GM18951 (cell line): ENCODE results near the gene CD63.

Experiments
- POLR2A ChIP-seq: IDR thresholded peaks from 4 replicates; pipeline ENCODE4 v1.6.1; 2011; ENCODE audit warnings: mild to moderate bottlenecking; ENCODE audit not compliant: insufficient read length, insufficient read depth; ENCODE audit errors: extremely low read depth
- in situ Hi-C: fragments of 300-500 bp; cut with MboI; formaldehyde crosslinking; loops from one replicate; pipeline ENCODE4 v1.12.0; 2022; ENCODE audit warnings: low sequenced_read_pairs, mixed read lengths, inconsistent platforms; ENCODE audit not compliant: unreplicated experiment

The CD63 gene

DNA sequence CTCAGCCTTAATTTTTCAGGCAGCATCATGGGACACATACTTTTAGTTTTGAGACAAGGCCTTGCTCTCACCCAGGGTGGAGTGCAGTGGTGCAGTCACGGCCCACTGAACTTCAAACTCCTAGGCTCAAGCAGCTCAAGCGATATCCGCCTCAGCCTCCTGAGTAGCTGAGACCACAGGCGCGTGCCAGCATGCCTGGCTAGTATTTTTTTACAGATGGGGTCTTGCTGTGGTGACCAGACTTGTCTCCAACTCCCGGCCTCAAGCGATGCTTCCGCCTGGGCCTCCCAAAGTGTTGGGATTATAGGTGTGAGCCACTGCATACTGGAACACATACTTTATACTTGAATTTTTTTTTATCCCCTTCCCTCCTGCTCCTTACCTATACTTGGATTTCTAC is 5.9 kb downstream of the CD63 start:
- in situ Hi-C loops: no loop called here
- TF ChIP-seq POLR2A: no peak

DNA sequence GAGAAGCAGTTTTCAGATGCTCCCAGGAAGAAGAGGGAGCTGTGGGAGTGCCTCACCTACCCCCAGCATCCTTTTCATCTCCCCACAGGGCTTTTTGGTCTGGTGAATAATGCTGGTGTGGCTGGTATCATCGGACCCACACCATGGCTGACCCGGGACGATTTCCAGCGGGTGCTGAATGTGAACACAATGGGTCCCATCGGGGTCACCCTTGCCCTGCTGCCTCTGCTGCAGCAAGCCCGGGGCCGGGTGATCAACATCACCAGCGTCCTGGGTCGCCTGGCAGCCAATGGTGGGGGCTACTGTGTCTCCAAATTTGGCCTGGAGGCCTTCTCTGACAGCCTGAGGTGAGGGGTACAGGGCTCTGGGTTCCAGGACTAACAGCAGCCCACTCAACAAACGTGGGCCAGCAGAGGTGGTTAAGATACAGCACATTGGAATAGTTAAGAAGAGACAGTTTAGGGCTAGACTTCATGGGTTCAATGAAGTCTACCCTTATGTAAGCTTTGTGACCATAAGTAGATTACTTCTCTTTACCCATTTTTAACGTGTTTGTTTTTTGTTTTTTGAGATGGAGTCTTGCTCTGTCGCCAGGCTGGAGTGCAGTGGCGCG is 7.1 kb downstream of the CD63 start:
- in situ Hi-C loops: no loop called here
- TF ChIP-seq POLR2A: no peak

DNA sequence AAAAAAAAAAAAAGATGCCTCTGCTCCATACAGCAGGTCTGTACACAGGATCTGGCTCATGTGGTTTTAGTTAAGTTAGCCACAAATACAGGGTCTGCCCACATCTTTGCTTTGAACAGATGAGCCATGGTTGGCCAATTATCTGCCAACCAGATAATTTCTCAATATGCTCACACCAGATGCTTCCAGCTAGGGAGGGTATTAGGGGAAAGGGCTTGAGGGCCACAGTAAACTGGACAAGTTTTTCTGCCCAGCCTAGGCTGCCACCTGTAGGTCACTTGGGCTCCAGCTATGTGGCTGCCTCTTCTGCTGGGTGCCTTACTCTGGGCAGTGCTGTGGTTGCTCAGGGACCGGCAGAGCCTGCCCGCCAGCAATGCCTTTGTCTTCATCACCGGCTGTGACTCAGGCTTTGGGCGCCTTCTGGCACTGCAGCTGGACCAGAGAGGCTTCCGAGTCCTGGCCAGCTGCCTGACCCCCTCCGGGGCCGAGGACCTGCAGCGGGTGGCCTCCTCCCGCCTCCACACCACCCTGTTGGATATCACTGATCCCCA is 7.8 kb downstream of the CD63 start:
- TF ChIP-seq POLR2A: no peak
- in situ Hi-C loops: no loop called here

DNA sequence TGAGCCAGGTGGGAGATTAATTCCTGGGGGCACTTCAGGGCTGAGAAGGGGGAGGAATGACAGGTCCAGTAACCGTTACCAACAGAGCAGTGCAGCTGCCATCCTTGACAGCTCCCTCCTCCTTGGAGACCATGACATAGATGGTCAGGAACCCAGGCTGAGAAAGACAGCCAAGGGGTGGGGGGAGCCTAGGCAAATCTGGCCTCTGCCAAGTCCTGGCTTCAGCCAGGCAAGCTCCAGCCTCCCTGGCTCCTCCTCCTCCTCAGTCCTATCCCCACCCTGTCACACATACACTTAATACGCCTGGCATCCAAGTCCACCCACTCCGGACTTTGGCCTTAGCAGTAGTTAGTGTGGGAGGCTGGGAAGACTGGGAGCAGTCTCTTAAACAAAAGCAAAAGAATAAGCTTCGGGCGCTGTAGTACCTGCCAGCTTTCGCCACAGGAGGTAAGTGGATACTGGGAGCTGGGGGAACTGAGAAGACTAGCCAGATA is 8.7 kb downstream of the CD63 start, which contains the start of gene RDH5:
TSS of gene RDH5 (plus strand) at position 323 of the 494 bp plus-strand sequence. CDS start 792 bp downstream, outside the sequence.
- in situ Hi-C loops: no loop called here
- no peak for TF ChIP-seq POLR2A

DNA sequence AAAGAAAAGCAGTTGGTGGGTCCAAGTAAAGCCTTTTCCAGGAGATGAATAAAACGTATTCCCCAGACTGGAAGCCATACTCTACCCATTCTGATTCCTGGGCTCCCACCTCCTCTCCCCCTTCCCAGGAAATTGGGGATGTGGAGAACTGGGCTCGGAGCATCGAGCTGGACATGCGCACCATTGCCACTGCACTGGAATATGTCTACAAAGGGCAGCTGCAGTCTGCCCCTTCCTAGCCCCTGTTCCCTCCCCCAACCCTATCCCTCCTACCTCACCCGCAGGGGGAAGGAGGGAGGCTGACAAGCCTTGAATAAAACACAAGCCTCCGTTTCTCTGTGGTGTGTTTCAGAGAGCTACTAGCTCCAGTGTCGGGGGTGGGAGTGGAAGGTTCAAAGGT is 9.4 kb downstream of the CD63 start:
- TF ChIP-seq POLR2A: no peak
- in situ Hi-C loops: no loop called here

DNA sequence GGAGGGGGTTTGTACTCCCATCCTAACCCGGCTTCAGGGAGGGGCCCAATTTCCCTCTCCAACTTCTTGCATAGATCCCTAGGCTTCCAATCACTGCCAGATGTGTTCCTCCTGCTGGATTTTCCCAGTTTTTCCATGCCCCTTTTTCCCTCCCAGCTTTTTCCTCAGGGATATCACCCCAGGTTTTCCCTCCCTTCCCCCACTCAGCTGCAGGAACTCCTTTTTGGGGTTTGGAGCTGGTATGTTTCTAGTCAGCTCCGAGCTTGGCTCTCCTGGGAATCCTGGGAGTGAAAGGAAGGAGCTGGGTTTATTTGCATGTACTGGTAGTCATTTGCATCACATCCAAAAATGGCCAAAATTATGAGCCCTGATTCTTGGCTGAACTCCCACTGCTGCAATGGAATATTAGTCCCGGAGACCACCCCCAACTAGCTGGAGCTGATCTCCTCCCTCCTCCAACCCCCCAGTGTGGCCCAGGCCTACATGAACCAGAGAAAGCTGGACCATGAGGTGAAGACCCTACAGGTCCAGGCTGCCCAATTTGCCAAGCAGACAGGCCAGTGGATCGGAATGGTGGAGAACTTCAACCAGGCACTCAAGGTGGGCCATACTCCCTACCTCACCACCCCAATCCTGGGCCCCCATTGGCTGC is 10.1 kb downstream of the CD63 start:
- TF ChIP-seq POLR2A: no peak
- in situ Hi-C loops: no loop called here

DNA sequence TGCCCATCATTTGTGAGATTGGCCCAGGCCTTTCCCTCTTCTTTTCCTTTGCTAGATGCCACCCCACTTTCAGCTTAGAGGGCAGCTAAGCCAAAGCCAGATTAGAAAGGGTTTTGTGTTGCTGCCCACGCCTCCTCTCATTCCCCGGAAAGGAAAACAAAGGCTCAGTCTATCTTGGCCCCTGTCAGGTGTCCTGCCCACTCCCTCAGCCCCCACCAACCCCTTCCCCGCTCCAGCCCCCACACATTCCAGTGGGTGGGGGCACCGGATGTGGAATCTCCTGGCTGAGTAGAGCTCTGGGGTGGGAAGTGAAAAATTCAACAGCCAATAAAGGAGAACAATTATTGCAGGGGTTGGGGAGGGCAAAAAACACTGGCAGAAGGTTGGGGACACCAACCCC is 10.8 kb downstream of the CD63 start:
- TF ChIP-seq POLR2A: no peak
- in situ Hi-C loops: no loop called here

DNA sequence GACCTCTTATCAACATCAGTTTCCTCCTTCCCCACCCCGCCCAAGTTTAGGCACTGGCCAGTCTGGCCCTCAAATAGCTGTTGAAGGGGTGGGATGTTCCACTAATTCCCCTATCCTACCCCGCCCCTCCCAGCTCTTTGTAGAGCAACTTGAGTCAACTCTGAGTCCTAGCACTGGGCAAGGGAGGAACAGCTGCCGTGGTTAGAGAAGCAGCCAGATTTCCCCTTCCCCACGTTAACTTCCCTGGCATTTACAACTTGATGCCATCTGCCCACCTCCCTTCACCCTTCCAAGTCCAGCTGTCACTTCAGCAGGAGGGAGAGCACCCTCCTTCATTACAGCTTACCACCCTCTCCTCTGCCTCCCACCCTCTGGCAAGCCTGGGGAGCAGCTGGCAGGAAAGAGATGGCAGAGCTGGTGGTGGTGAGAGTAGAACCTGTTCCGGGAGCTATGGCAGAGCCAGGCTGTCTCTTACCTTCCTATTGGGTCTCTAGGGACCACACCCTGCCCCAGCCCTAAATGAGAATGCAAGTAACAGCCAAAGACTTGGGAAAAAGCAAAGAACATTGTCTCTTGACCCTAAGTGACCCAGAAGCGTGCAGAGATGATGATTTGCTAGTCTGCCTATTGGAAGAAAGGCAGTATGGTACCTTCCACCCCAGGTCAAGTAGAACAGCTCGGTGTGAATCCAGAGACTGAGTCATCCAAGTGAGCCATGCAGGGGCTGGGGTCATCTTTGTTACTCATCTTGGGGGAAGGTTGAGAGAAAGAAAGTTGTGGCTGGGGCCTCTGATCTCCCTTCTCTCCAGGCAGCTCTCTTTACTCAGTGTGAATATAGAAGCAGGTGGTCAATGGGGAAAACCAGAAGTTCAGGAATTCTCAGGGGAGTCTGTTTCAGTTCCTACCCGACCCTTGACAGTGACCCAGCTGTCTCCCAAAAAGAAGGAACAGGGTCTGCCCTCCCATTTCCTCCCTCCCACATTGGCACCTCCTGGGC is 11.5 kb downstream of the CD63 start:
- in situ Hi-C loops: no loop called here

DNA sequence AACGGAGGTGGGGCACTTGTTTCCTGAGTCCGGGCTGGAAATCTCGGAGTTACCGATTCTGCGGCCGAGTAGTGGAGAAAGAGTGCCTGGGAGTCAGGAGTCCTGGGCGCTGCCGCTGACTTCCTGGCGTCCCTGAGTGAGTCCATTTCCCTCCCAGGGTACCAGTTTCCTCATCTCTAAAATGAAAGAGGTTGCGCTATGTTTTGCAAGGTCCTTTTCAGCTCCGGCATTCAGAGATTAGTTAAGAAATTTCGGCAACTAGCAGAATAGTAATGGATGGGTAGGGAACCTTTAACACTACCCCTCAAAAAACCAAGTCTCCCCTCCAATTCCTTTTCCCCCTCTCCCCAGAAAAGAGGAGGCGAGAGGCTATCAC is 12.2 kb downstream of the CD63 start:
- in situ Hi-C loops: no loop called here
- no peak for TF ChIP-seq POLR2A

More for the DNA sequence above, 11.5 kb downstream of the CD63 start:
- TF ChIP-seq POLR2A: no peak

DNA sequence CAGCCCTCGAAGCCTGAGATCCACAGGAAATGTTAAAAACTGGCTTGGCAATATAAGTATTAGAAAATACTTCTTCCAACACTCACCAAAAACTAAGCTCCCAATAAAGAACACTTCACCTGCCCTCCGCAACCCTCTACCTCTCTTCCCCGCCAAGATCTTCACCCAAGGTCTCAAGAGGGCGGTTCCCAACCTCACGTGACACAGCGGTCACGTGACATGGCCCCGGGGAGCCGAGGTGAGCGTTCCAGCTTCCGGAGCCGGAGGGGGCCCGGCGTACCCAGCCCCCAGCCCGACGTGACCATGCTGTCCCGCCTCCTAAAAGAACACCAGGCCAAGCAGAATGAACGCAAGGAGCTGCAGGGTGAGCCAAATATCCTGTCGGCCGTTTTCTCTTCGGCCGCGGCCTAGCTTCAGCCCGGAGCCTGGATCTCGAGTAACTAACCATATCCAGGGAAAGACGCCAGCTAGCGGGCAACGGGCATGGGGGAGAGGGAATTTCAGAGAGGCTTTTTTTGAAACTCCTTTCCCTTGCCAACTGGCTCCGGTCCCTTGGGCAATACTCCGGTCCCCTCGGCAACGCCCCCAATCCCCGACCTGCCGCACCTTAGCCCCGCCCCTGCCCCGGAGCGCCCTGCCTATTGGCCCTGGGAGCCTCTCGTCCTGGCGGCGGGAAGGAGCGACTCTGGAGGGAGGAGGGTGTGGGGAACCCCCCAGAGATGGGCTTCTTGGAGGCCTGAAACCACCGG is 12.8 kb downstream of the CD63 start, which contains the start of gene BLOC1S1:
TSS of gene BLOC1S1 (plus strand) at position 214 of the 749 bp plus-strand sequence. CDS start at position 220, 6 bp downstream.
- peak; percentile 66 for TF ChIP-seq POLR2A
- in situ Hi-C loops: no loop called here

DNA sequence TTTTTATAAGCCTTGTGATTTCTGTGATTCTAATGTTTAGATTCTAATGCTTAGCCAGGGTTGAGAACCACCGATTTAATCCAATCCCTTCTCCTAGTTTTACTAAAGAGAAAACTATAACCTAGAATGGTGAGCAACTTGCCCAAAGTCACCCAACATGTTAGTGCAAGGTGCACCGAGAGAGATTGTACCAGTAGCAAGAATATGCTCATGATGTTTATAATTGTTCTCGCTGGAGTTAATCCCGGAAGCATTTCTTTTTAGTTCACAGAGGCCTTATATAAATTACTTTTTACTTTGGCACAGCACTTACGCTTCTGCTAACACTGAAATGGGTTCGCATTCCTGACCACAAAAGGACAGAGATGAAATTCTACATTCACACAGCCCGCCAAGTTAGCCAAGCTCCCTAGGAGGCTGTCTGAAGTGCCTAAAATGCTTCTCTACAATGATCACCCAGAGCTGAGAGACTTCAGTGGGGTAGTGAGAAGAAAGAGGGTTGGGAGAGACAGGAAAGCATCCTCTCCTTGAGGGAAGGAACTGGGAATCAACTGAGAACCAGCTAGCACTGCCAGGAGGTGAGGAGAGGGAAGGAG is 13.5 kb downstream of the CD63 start:
- in situ Hi-C loops: no loop called here
- no peak for TF ChIP-seq POLR2A

DNA sequence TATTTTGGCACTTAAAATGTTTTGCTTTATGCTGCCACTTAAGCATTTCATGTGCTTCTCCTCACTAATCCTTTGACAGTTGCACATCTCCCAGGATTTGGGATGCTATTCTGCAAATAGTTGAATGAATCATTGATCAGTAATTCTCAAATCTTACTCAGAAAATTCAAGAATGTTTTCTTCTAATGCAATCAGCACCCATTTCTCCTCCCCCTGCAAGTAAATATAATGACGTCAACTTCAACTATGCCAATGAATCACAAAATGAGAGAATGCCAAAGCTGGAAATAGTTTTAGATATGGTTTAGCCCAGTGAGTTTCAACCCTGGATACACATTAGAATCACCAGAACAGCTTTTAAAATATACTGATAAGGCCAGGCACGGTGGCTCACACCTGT is 15.1 kb downstream of the CD63 start:
- in situ Hi-C loops: no loop called here
- TF ChIP-seq POLR2A: no peak

DNA sequence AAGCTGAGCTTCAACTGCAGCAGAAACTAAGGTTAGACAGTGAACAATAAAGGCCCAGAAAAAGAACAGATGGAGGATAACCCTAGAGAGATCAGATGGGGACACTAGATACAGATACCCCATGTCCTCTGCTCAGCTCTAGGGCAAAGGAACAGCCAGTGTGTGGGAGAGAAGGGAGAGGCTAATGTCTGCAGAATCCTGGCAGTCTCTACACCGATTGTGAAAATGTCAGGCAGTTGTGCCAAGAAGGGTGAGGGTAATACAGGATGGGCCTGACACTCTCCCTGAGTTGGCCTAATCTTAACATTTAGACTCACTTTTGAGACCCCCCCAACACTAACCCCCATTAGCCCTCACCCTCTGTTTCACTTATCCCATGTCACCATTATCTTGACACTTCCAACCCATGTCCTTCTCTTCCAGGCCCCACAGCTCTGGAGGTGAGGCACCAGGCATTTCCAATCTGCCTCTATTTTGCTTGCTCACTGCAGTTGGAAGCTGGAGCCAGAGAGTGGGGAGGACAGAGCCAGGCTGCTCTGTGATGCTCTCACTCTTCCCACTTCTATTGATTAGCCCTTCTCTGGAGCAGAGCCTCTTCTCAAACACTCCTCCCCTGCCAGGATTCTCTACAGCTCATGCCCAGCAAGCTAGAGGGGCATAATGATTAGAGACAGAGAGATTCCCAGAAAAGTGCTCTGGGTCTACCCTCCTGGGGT is 16.0 kb downstream of the CD63 start:
- TF ChIP-seq POLR2A: no peak
- in situ Hi-C loops: no loop called here
